Measurements from ENCODE around the gene PDE6A.

PDE6A gene

DNA sequence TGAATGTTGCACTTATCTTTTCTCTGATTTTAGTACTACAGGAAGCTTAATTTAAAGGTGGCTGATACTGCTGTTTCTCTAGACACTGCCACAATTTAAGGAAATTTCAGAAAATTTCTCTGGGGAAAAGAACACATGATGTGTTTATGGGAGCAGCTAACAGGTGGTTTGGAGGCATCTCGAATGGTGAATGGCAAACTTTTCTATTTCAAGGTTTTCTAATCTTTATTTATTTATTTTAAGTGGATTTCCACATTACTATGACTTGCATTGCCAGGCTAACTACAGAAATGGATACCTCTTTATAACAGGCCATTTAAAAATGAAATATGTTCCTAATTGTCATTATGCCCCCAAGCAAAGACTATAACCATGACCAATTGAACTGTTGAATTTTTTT, 50.4 kb downstream of the PDE6A start:
- no peak for DNase-seq
- Histone ChIP-seq H3K4me2 (ENCODE audit: low read length, poor library complexity, severe bottlenecking) (no peak overlapping the region), H4K91ac (ENCODE audit: low read length) (no peak overlapping the region), H2AFZ (ENCODE audit: low read depth, low read length) (no peak overlapping the region), H3K9ac (ENCODE audit: low read length) (no peak overlapping the region), H3K79me1 (replicated peaks; ENCODE audit: low read length, poor library complexity, severe bottlenecking) (no peaks in the 10 kb centered on the region), H3K23ac (ENCODE audit: low read length in 2 of 2) (no peak overlapping the region), H3K9me3 (ENCODE audit: control insufficient read depth, low read length) (no peaks in the 10 kb centered on the region), H3K36me3 (ENCODE audit: control insufficient read depth in 1 of 2, insufficient read depth in 2 of 2, low read depth in 1 of 2, low read length in 2 of 2) (no peaks in the 10 kb centered on the region), H3K4me3 (ENCODE audit: insufficient read depth in 1 of 2, low read depth in 1 of 2, low read length in 2 of 2) (no peak overlapping the region), H2AK5ac (ENCODE audit: low read length, severe bottlenecking) (no peak overlapping the region), H3K4ac (ENCODE audit: low read depth in 1 of 2, low read length in 2 of 2) (no peak overlapping the region), H3K14ac (ENCODE audit: low read length in 2 of 2) (no peak overlapping the region), H3K27ac (ENCODE audit: low read length, poor library complexity, severe bottlenecking) (no peak overlapping the region), H3K18ac (ENCODE audit: low read depth in 1 of 2, low read length in 2 of 2) (no peak overlapping the region), H4K8ac (ENCODE audit: low read length) (no peak overlapping the region), H2BK5ac (ENCODE audit: low read depth, low read length, poor library complexity, severe bottlenecking) (no peak overlapping the region), H3K27me3 (ENCODE audit: control insufficient read depth in 1 of 2, insufficient read depth in 1 of 2, low read length in 2 of 2) (peaks cover 0 to 32% of the 10 kb centered on the region in 2 experiments), H2BK12ac (ENCODE audit: low read length in 2 of 2) (no peak overlapping the region), H3K4me1 (ENCODE audit: control insufficient read depth, insufficient read depth, low read depth, low read length) (no peaks in the 10 kb centered on the region), H2BK15ac (ENCODE audit: low read depth, poor library complexity, severe bottlenecking) (no peak overlapping the region), H2BK120ac (ENCODE audit: low read depth, low read length) (no peak overlapping the region)
- no CpG with 5 or more reads among the region's 1 CpG for WGBS

DNA sequence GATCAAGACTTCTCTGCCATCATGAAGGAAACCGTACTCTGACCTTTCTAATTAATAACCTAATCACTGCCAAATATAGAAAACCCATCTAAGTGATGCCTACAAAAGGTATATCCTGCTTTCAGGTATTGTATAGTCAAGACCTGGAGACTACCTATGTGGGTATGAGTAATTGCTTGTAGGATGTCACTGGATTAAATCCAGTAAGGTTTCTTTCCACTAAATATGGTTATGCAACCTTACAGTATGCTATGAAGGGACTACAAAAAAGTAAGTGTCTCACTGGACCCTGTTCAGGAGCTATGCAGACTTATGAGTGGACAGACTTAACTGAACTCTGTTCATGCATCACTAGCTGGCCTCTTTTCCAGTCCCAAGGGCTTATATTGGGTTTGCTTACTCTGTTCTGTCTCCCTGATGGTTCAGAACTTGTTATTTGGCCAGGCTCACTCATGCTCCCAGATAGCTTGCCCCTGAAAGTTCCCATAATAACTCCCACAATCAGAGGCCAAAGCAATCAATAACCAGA, 51.1 kb downstream of the PDE6A start:
- Histone ChIP-seq H2BK12ac (ENCODE audit: low read length in 2 of 2) (no peak overlapping the region), H3K79me1 (replicated peaks; ENCODE audit: low read length, poor library complexity, severe bottlenecking) (no peaks in the 10 kb centered on the region), H2AK5ac (ENCODE audit: low read length, severe bottlenecking) (no peak overlapping the region), H3K4ac (ENCODE audit: low read depth in 1 of 2, low read length in 2 of 2) (no peak overlapping the region), H4K91ac (ENCODE audit: low read length) (no peak overlapping the region), H3K9ac (ENCODE audit: low read length) (no peak overlapping the region), H3K14ac (ENCODE audit: low read length in 2 of 2) (no peak overlapping the region), H3K23ac (ENCODE audit: low read length in 2 of 2) (no peak overlapping the region), H3K4me1 (ENCODE audit: control insufficient read depth, insufficient read depth, low read depth, low read length) (no peaks in the 10 kb centered on the region), H3K18ac (ENCODE audit: low read depth in 1 of 2, low read length in 2 of 2) (no peak overlapping the region), H2BK5ac (ENCODE audit: low read depth, low read length, poor library complexity, severe bottlenecking) (no peak overlapping the region), H4K8ac (ENCODE audit: low read length) (no peak overlapping the region), H3K27me3 (ENCODE audit: control insufficient read depth in 1 of 2, insufficient read depth in 1 of 2, low read length in 2 of 2) (peaks cover 0 to 26% of the 10 kb centered on the region in 2 experiments), H3K9me3 (ENCODE audit: control insufficient read depth, low read length) (no peaks in the 10 kb centered on the region), H3K4me3 (ENCODE audit: insufficient read depth in 1 of 2, low read depth in 1 of 2, low read length in 2 of 2) (no peak overlapping the region), H3K4me2 (ENCODE audit: low read length, poor library complexity, severe bottlenecking) (no peak overlapping the region), H3K27ac (ENCODE audit: low read length, poor library complexity, severe bottlenecking) (no peak overlapping the region), H2AFZ (ENCODE audit: low read depth, low read length) (no peak overlapping the region), H2BK120ac (ENCODE audit: low read depth, low read length) (no peak overlapping the region), H3K36me3 (ENCODE audit: control insufficient read depth in 1 of 2, insufficient read depth in 2 of 2, low read depth in 1 of 2, low read length in 2 of 2) (no peaks in the 10 kb centered on the region), H2BK15ac (ENCODE audit: low read depth, poor library complexity, severe bottlenecking) (no peak overlapping the region)
- no peak for DNase-seq
- no CpG with 5 or more reads among the region's 1 CpG for WGBS

- Histone ChIP-seq H3K27me3 (ENCODE audit: control insufficient read depth in 1 of 2, insufficient read depth in 1 of 2, low read length in 2 of 2) (peaks cover 0 to 18% of the 10 kb centered on the region in 2 experiments), H2BK5ac (ENCODE audit: low read depth, low read length, poor library complexity, severe bottlenecking) (no peak overlapping the region), H2AFZ (ENCODE audit: low read depth, low read length) (no peak overlapping the region), H2BK120ac (ENCODE audit: low read depth, low read length) (no peak overlapping the region), H3K9ac (ENCODE audit: low read length) (no peak overlapping the region), H4K8ac (ENCODE audit: low read length) (no peak overlapping the region), H3K14ac (ENCODE audit: low read length in 2 of 2) (no peak overlapping the region), H2AK5ac (ENCODE audit: low read length, severe bottlenecking) (no peak overlapping the region), H4K91ac (ENCODE audit: low read length) (no peak overlapping the region), H2BK12ac (ENCODE audit: low read length in 2 of 2) (no peak overlapping the region), H3K79me1 (replicated peaks; ENCODE audit: low read length, poor library complexity, severe bottlenecking) (no peaks in the 10 kb centered on the region), H2BK15ac (ENCODE audit: low read depth, poor library complexity, severe bottlenecking) (no peak overlapping the region), H3K36me3 (ENCODE audit: control insufficient read depth in 1 of 2, insufficient read depth in 2 of 2, low read depth in 1 of 2, low read length in 2 of 2) (no peaks in the 10 kb centered on the region), H3K4ac (ENCODE audit: low read depth in 1 of 2, low read length in 2 of 2) (no peak overlapping the region), H3K4me1 (ENCODE audit: control insufficient read depth, insufficient read depth, low read depth, low read length) (peaks cover 3% of the 10 kb centered on the region), H3K27ac (ENCODE audit: low read length, poor library complexity, severe bottlenecking) (no peak overlapping the region), H3K23ac (ENCODE audit: low read length in 2 of 2) (no peak overlapping the region), H3K4me3 (ENCODE audit: insufficient read depth in 1 of 2, low read depth in 1 of 2, low read length in 2 of 2) (no peak overlapping the region), H3K4me2 (ENCODE audit: low read length, poor library complexity, severe bottlenecking) (no peak overlapping the region), H3K9me3 (ENCODE audit: control insufficient read depth, low read length) (no peaks in the 10 kb centered on the region), H3K18ac (ENCODE audit: low read depth in 1 of 2, low read length in 2 of 2) (no peak overlapping the region)
- WGBS = 86% methylated on average over 2 of the region's 5 CpGs
- no peak for DNase-seq
These were observed 52.0 kb downstream of the PDE6A start for GRCh38 chr5:149892594-149892993.

- no peaks in the 10 kb centered on the region for H3K36me3 ChIP-seq (ENCODE audit: control insufficient read depth in 1 of 2, insufficient read depth in 2 of 2, low read depth in 1 of 2, low read length in 2 of 2)
- DNase-seq = no peak
- peaks cover 13% of the 10 kb centered on the region for H3K4me1 ChIP-seq (ENCODE audit: control insufficient read depth, insufficient read depth, low read depth, low read length)
- H3K14ac ChIP-seq (ENCODE audit: low read length in 2 of 2) = no peak overlapping the region
- no peak overlapping the region for H3K23ac ChIP-seq (ENCODE audit: low read length in 2 of 2)
- no peak overlapping the region for H2AFZ ChIP-seq (ENCODE audit: low read depth, low read length)
- no peaks in the 10 kb centered on the region for H3K27me3 ChIP-seq (ENCODE audit: control insufficient read depth in 1 of 2, insufficient read depth in 1 of 2, low read length in 2 of 2)
- H2BK12ac ChIP-seq (ENCODE audit: low read length in 2 of 2) = no peak overlapping the region
- no peak overlapping the region for H3K4me3 ChIP-seq (ENCODE audit: insufficient read depth in 1 of 2, low read depth in 1 of 2, low read length in 2 of 2)
- no peaks in the 10 kb centered on the region for H3K79me1 ChIP-seq (replicated peaks; ENCODE audit: low read length, poor library complexity, severe bottlenecking)
- H4K91ac ChIP-seq (ENCODE audit: low read length) = no peak overlapping the region
- H3K9me3 ChIP-seq (ENCODE audit: control insufficient read depth, low read length) = no peaks in the 10 kb centered on the region
- WGBS = 100% methylated on average over 1 of the region's 1 CpG
- no peak overlapping the region for H3K4ac ChIP-seq (ENCODE audit: low read depth in 1 of 2, low read length in 2 of 2)
- no peak overlapping the region for H3K18ac ChIP-seq (ENCODE audit: low read depth in 1 of 2, low read length in 2 of 2)
- H4K8ac ChIP-seq (ENCODE audit: low read length) = no peak overlapping the region
- H3K9ac ChIP-seq (ENCODE audit: low read length) = no peak overlapping the region
- no peak overlapping the region for H2BK120ac ChIP-seq (ENCODE audit: low read depth, low read length)
- peak overlapping the region; percentile 76 for H3K27ac ChIP-seq (ENCODE audit: low read length, poor library complexity, severe bottlenecking)
- H2BK5ac ChIP-seq (ENCODE audit: low read depth, low read length, poor library complexity, severe bottlenecking) = no peak overlapping the region
- no peak overlapping the region for H2BK15ac ChIP-seq (ENCODE audit: low read depth, poor library complexity, severe bottlenecking)
- H2AK5ac ChIP-seq (ENCODE audit: low read length, severe bottlenecking) = no peak overlapping the region
- H3K4me2 ChIP-seq (ENCODE audit: low read length, poor library complexity, severe bottlenecking) = no peak overlapping the region
These were observed 56.3 kb downstream of the PDE6A start for GRCh38 chr5:149888280-149888679.

Measured in mesenchymal stem cell (in vitro differentiated cells and primary cell).